Lower lobe of right lung (tissue), 2 donors: ENCODE data around the gene OPA1. TPM values are rescaled to one million over a fixed set of nuclear protein-coding genes. Genes with fewer than 3 reads are reported as not detected.

Source experiments
- ATAC-seq, 2 donors: fragments of 200-7000 bp; cut with Tn5 transposase; one replicate each; pipeline ENCODE4 v1.9.1; 2020 to 2022; ENCODE audit warnings: mild to moderate bottlenecking in 2 of 2, moderate library complexity in 2 of 2
- DNase-seq: peaks from one replicate; pipeline ENCODE4 v3.0.0-alpha.2; 2020
- H3K27ac ChIP-seq: fragments of 200-600 bp; one replicate; pipeline ENCODE4 v1.8.0; 2022
- H3K27me3 ChIP-seq: fragments of 200-600 bp; one replicate; pipeline ENCODE4 v1.8.0; 2022; ENCODE audit warnings: low read depth
- H3K36me3 ChIP-seq: fragments of 200-600 bp; one replicate; pipeline ENCODE4 v1.8.0; 2022; ENCODE audit warnings: mild to moderate bottlenecking
- H3K4me1 ChIP-seq: fragments of 200-600 bp; one replicate; pipeline ENCODE4 v1.8.0; 2022
- H3K4me3 ChIP-seq: fragments of 200-600 bp; one replicate; pipeline ENCODE4 v1.8.0; 2022; ENCODE audit warnings: mild to moderate bottlenecking
- H3K9me3 ChIP-seq: fragments of 200-600 bp; one replicate; pipeline ENCODE4 v1.8.0; 2022
- intact Hi-C: fragments of 100-400 bp; cut with DNase I; formaldehyde crosslinking; loops from one replicate; pipeline ENCODE4 v1.11.0; 2022
- total RNA-seq: library from RNA; stranded (reverse); fragmentation: NEBNext Ultra II Directional; extraction: Animal tissue kit (Norgen Biotek cat#: 25700); gene quantifications from one replicate; pipeline ENCODE4 v1.2.1, GENCODE V29; 2021
- TF ChIP-seq, protein P1 (sequence below): fragments of 200-600 bp; IDR thresholded peaks from one replicate; pipeline ENCODE4 v1.8.0; 2022; ENCODE audit warnings: antibody characterized with exemption, mild to moderate bottlenecking
- donor health status: DM: no; HTN: yes; CAD: no; lungs with severe emphysema.

Gene OPA1
- total RNA-seq, 1 donor from 2014 or later, result 44.0 TPM

DNA sequence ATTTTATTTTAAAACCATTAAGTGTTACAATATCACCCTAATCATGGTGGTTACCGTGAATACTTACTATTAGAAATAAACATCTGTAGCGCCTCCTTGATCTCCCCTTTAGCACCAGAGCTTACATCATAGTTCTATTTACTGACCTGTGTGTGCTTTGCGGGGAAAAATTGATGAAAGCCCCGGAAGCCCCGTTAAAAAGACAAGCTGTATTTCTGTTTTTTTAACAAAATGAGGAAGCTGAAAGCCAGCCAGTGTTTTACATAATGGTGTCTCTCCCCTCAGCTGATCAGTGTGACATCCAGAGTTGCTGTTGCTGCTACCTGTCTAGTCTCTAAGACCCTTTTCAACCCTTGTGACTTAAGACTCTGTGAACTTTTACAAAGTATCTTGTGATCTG lies 100.8 kb downstream of the OPA1 start:
- no peak for ATAC-seq
- TF ChIP-seq, protein P1, sequence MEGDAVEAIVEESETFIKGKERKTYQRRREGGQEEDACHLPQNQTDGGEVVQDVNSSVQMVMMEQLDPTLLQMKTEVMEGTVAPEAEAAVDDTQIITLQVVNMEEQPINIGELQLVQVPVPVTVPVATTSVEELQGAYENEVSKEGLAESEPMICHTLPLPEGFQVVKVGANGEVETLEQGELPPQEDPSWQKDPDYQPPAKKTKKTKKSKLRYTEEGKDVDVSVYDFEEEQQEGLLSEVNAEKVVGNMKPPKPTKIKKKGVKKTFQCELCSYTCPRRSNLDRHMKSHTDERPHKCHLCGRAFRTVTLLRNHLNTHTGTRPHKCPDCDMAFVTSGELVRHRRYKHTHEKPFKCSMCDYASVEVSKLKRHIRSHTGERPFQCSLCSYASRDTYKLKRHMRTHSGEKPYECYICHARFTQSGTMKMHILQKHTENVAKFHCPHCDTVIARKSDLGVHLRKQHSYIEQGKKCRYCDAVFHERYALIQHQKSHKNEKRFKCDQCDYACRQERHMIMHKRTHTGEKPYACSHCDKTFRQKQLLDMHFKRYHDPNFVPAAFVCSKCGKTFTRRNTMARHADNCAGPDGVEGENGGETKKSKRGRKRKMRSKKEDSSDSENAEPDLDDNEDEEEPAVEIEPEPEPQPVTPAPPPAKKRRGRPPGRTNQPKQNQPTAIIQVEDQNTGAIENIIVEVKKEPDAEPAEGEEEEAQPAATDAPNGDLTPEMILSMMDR, result no peak
- no peaks in the 10 kb centered on the region for H3K4me1 ChIP-seq
- no peak for DNase-seq
- no peak overlapping the region for H3K27ac ChIP-seq
- no peaks in the 10 kb centered on the region for H3K27me3 ChIP-seq
- H3K9me3 ChIP-seq, result no peaks in the 10 kb centered on the region
- no peak overlapping the region for H3K4me3 ChIP-seq
- H3K36me3 ChIP-seq, result peaks cover 59% of the 10 kb centered on the region
- intact Hi-C loops, result no loop called here

DNA sequence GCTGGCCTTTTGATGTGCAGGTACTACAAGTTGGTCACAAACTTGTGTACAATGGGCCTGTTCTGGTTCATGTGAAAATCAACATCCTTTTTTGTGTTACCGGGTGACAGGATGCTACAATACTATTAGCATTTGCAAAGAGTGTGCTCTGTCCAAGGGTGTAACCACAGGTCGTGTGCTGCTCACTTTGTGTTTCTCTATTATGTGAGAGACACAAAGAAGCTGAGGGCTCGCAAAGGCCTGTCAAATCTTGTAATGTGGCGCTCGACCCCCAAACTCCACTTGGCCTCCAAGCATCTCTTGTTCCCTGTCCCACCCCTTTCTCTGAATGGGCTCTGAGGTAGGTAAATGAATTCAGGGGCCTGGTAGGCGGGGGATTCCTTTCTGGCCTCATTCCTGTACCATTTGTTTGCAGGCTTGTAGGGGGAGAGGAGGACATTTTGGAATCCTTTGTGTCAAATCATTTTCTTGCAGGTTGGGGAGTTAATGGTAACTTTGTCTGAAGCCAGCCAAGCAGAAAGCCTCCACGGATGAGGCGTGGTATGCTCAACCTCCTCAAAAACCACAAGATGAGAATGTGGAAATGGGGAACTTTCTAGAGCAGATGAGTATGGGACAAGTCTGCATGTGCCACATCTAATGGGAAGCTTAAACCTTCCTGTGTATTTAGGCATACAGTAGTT lies 109.1 kb downstream of the OPA1 start:
- Histone ChIP-seq H3K4me3 (no peak overlapping the region), H3K36me3 (peaks cover 9% of the 10 kb centered on the region), H3K27me3 (no peaks in the 10 kb centered on the region), H3K9me3 (no peaks in the 10 kb centered on the region), H3K4me1 (no peaks in the 10 kb centered on the region), H3K27ac (no peak overlapping the region)
- TF ChIP-seq, protein P1, result no peak
- ATAC-seq, result no peak
- DNase-seq, result no peak
- intact Hi-C loops, result no loop called here

DNA sequence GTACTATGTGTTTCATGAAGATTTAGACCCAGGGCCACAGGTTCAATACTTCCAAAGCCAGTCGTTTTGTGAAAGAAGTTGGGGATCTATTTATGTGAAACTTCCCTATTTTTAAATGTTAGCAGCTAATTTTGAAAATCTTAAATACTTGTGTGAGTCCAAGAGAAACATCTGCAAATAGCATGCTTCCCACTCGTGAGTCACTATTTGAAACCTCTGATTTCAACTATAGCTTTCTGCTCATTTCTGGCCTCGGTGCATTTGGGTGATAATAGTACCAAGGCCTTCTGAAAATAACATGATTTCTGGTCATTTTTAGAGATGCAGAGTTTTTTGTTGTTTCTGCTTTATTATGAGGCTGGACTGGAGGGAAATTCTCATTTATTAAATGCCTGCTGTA lies 110.0 kb downstream of the OPA1 start:
- no peaks in the 10 kb centered on the region for H3K4me1 ChIP-seq
- no peaks in the 10 kb centered on the region for H3K27me3 ChIP-seq
- H3K9me3 ChIP-seq, result no peaks in the 10 kb centered on the region
- H3K4me3 ChIP-seq, result no peak overlapping the region
- ATAC-seq, result no peak
- TF ChIP-seq, protein P1, result no peak
- intact Hi-C loops, result no loop called here
- no peak for DNase-seq
- H3K27ac ChIP-seq, result no peak overlapping the region
- peaks cover under 1% of the 10 kb centered on the region for H3K36me3 ChIP-seq

DNA sequence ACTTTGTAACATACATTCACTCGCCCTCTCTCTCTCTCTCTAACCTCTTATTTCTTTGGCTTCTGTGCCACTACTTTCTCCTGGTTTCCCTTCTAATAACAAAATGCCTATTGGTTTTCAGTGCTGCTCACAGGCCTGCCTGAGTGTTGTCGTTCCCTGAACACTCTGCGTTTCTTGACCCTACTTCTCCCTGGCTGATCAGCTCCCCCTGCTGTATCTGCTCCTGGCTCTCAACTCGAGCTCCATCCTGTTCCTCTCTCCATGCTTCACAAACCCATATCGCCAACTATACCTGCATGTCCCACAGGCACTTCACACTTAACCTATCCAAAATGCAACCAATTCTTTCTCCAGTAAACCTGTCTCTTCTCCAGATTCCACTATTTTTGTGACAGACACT lies 111.4 kb downstream of the OPA1 start:
- no peaks in the 10 kb centered on the region for H3K36me3 ChIP-seq
- TF ChIP-seq, protein P1, result no peak
- intact Hi-C loops, result no loop called here
- H3K4me1 ChIP-seq, result no peaks in the 10 kb centered on the region
- ATAC-seq (no peak), DNase-seq (no peak)
- H3K27me3 ChIP-seq, result no peaks in the 10 kb centered on the region
- no peaks in the 10 kb centered on the region for H3K9me3 ChIP-seq
- H3K4me3 ChIP-seq, result no peak overlapping the region
- H3K27ac ChIP-seq, result no peak overlapping the region

DNA sequence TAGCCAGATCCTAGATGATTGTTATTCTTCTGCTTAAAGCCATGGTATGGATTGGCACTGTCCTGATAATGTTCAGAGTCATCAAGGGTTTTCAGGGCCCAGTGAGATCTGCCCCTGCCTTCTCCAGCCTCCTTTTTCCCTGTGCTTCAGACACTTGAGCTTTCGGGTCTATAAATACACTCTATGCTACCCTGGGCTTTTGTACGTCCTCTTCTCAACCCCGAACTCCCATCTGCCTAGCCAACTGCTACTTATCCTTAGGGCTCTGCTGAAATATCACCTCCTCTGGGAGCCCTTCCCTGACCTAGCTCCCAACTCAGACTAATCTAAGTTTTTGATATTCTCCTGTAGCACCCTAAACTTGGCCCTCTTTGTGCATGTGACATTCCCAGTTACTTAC lies 115.3 kb downstream of the OPA1 start:
- H3K27ac ChIP-seq, result no peak overlapping the region
- H3K4me3 ChIP-seq, result no peak overlapping the region
- H3K36me3 ChIP-seq, result no peaks in the 10 kb centered on the region
- TF ChIP-seq, protein P1, result no peak
- ATAC-seq (no peak), DNase-seq (no peak)
- no peaks in the 10 kb centered on the region for H3K4me1 ChIP-seq
- intact Hi-C loops, result no loop called here
- H3K9me3 ChIP-seq, result no peaks in the 10 kb centered on the region
- H3K27me3 ChIP-seq, result no peaks in the 10 kb centered on the region
